ENCODE data around the gene KRTAP19-8. TPM values are rescaled to one million over a fixed set of nuclear protein-coding genes. Genes with fewer than 3 reads are reported as not detected.

Gene KRTAP19-8
- polyA plus RNA-seq, 3 donors, result not detected

DNA sequence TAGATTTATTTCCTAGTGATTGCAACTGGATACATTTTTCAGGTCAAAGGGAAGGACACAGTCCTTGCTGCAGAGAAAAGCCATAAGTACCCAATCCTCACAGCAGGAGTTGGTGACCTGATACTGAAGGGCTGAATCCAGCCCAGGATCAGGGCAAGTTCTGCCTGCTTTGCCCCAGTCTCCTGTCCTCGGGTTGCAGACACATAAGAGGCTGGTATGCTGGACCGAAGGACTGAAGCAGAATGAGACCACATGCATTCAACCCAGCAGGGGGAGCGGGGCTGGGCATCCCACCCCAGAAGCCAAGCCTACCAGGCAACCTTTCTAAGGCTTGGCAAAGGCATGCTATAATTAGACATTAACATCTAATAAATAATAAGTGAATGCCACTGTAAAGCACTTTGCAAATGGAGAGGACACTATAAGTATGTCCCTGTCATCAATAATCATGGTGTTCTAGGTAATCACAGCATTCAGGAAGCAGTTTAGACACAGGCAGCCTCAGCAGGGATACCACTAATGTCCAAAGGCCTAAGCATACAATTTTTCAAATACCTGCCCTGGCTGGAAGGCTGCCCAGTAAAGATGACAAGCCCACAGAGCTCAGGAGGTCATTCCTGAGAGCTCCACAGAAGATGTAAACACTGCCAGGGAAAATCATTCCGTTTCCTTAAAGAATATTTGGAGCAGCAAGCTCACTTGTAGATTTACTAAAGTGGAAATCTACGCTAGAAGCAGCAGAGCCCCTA, 47.6 kb downstream of the KRTAP19-8 start:
- no peak overlapping the region for H3K27ac Mint-ChIP-seq
- no peak overlapping the region for H3K4me2 ChIP-seq (replicated peaks; ENCODE audit: extremely low read depth, low read length, poor library complexity, severe bottlenecking)
- no peaks in the 10 kb centered on the region for H3K9me3 ChIP-seq (replicated peaks in 1 of 2; ENCODE audit: control insufficient read depth in 1 of 2, insufficient read depth in 1 of 2, low read length in 2 of 2)
- no peaks in the 10 kb centered on the region for H3K27me3 ChIP-seq (ENCODE audit: control insufficient read depth in 2 of 2, insufficient read depth in 2 of 2, low read length in 2 of 2)
- intact Hi-C loops (cut with micrococcal nuclease), result no loop called here
- H3K9me3 Mint-ChIP-seq, result peaks cover 0 to 5% (median 2%) of the 10 kb centered on the region in 7 donors
- no peaks in the 10 kb centered on the region for H3K79me2 ChIP-seq (ENCODE audit: insufficient read depth, low read length)
- no peak overlapping the region for H2AFZ ChIP-seq (ENCODE audit: insufficient read depth, low read depth, low read length, poor library complexity, severe bottlenecking)
- H3K36me3 Mint-ChIP-seq, result no peaks in the 10 kb centered on the region
- no peaks in the 10 kb centered on the region for H3K4me1 ChIP-seq (ENCODE audit: control insufficient read depth in 1 of 2, insufficient read depth in 2 of 2, low read length in 2 of 2)
- H3K9ac ChIP-seq (ENCODE audit: insufficient read depth, low read length, poor library complexity, severe bottlenecking), result no peak overlapping the region
- H3K4me1 Mint-ChIP-seq, result no peaks in the 10 kb centered on the region
- H3K4me3 Mint-ChIP-seq, result no peak overlapping the region
- WGBS (ENCODE audit: insufficient coverage), result 70% methylated on average over 1 of the region's 5 CpGs
- no peaks in the 10 kb centered on the region for H4K20me1 ChIP-seq (ENCODE audit: insufficient read depth, low read length)
- TF ChIP-seq, protein P1, sequence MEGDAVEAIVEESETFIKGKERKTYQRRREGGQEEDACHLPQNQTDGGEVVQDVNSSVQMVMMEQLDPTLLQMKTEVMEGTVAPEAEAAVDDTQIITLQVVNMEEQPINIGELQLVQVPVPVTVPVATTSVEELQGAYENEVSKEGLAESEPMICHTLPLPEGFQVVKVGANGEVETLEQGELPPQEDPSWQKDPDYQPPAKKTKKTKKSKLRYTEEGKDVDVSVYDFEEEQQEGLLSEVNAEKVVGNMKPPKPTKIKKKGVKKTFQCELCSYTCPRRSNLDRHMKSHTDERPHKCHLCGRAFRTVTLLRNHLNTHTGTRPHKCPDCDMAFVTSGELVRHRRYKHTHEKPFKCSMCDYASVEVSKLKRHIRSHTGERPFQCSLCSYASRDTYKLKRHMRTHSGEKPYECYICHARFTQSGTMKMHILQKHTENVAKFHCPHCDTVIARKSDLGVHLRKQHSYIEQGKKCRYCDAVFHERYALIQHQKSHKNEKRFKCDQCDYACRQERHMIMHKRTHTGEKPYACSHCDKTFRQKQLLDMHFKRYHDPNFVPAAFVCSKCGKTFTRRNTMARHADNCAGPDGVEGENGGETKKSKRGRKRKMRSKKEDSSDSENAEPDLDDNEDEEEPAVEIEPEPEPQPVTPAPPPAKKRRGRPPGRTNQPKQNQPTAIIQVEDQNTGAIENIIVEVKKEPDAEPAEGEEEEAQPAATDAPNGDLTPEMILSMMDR (IDR thresholded peaks at IDR 0.05), result no peak
- H3K4me3 ChIP-seq (replicated peaks in 1 of 3; ENCODE audit: low read depth in 2 of 3, low read length in 3 of 3), result no peak overlapping the region
- H3K27ac ChIP-seq (ENCODE audit: low read depth in 1 of 2, low read length in 2 of 2), result no peak overlapping the region
- DNase-seq, result no peak
- H3K27me3 Mint-ChIP-seq (ENCODE audit: low read depth in 3 of 3), result no peaks in the 10 kb centered on the region
- H3K36me3 ChIP-seq (replicated peaks in 1 of 2; ENCODE audit: control insufficient read depth in 1 of 2, insufficient read depth in 2 of 2, low read length in 2 of 2), result no peaks in the 10 kb centered on the region

DNA sequence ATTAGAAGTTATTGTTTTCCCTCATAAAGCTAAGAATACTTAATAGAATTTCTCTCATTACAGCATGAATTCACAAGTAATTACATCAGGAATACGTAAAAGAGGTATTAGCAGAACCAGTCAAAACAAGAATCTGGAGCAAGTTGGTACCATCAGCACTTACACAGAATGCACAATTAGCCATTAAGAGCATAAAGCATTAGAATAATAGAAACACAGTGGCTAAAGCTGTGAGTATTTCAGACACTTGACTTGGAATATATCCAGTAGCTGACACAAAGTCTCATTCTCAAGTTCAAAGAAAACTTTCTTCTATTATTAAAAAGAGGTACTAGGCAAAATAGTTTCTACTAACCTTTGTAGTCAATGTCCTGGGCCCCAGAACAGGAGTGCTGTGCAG, 49.6 kb downstream of the KRTAP19-8 start:
- no peak overlapping the region for H2AFZ ChIP-seq (ENCODE audit: insufficient read depth, low read depth, low read length, poor library complexity, severe bottlenecking)
- H3K36me3 Mint-ChIP-seq, result no peaks in the 10 kb centered on the region
- H3K27ac ChIP-seq (ENCODE audit: low read depth in 1 of 2, low read length in 2 of 2), result no peak overlapping the region
- peaks cover 0 to 5% (median 2%) of the 10 kb centered on the region in 7 donors for H3K9me3 Mint-ChIP-seq
- no peak for DNase-seq
- no peak overlapping the region for H3K4me3 ChIP-seq (replicated peaks in 1 of 3; ENCODE audit: low read depth in 2 of 3, low read length in 3 of 3)
- no peak overlapping the region for H3K9ac ChIP-seq (ENCODE audit: insufficient read depth, low read length, poor library complexity, severe bottlenecking)
- H3K36me3 ChIP-seq (replicated peaks in 1 of 2; ENCODE audit: control insufficient read depth in 1 of 2, insufficient read depth in 2 of 2, low read length in 2 of 2), result no peaks in the 10 kb centered on the region
- H3K27me3 ChIP-seq (ENCODE audit: control insufficient read depth in 2 of 2, insufficient read depth in 2 of 2, low read length in 2 of 2), result no peaks in the 10 kb centered on the region
- H3K79me2 ChIP-seq (ENCODE audit: insufficient read depth, low read length), result no peaks in the 10 kb centered on the region
- H3K4me1 ChIP-seq (ENCODE audit: control insufficient read depth in 1 of 2, insufficient read depth in 2 of 2, low read length in 2 of 2), result no peaks in the 10 kb centered on the region
- no peak overlapping the region for H3K4me2 ChIP-seq (replicated peaks; ENCODE audit: extremely low read depth, low read length, poor library complexity, severe bottlenecking)
- intact Hi-C loops (cut with micrococcal nuclease), result no loop called here
- no peaks in the 10 kb centered on the region for H3K9me3 ChIP-seq (replicated peaks in 1 of 2; ENCODE audit: control insufficient read depth in 1 of 2, insufficient read depth in 1 of 2, low read length in 2 of 2)
- TF ChIP-seq, protein P1 (IDR thresholded peaks at IDR 0.05), result no peak
- H3K27ac Mint-ChIP-seq, result no peak overlapping the region
- no peak overlapping the region for H3K4me3 Mint-ChIP-seq
- H3K27me3 Mint-ChIP-seq (ENCODE audit: low read depth in 3 of 3), result peaks cover 0 to 2% (median 1%) of the 10 kb centered on the region in 3 donors
- H4K20me1 ChIP-seq (ENCODE audit: insufficient read depth, low read length), result no peaks in the 10 kb centered on the region
- no peaks in the 10 kb centered on the region for H3K4me1 Mint-ChIP-seq
- no CpG with 5 or more reads among the region's 1 CpG for WGBS (ENCODE audit: insufficient coverage)

Other genes starting within 250 kb of the KRTAP19-8 start
- not detected for gene KRTAP8-1, start 225.2 kb downstream of the KRTAP19-8 start, polyA plus RNA-seq
- under 1 TPM in 1 of 3 donors, not detected in 2; 0.13 TPM for gene KRTAP7-1, start 208.7 kb downstream of the KRTAP19-8 start, polyA plus RNA-seq
- gene KRTAP11-1, start 156.9 kb downstream of the KRTAP19-8 start, polyA plus RNA-seq, result not detected